GM12891 (cell line): ENCODE measurements around the gene SPATS2.

Experiments
- POLR2A ChIP-seq: IDR thresholded peaks from 2 replicates; pipeline ENCODE4 v1.6.1; 2011; ENCODE audit warnings: low read depth, low read length, control low read depth
- POLR2AphosphoS5 ChIP-seq: IDR thresholded peaks from 2 replicates; pipeline ENCODE4 v1.6.1; 2011; ENCODE audit warnings: low read depth, low read length, control low read depth

DNA sequence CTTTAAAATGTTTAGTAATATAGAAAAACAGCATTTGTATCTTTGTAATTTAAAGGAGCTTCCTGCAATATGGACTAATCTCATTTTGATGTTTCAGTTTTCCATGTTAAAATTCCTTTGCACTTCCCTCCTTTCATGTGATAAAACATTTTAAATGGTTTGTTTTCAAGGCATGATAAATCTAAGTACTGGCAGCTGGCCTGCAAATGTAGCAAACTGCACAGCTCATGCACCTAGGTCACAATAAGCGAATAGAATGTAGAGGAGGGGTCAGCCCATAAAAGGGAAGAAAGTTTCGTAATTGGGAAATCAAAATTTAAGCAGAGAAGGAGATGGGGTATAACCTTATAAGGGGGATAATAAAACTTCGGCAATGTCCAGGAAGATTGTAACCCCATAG, 91.6 kb downstream of the SPATS2 start:
- TF ChIP-seq POLR2AphosphoS5: no peak
- TF ChIP-seq POLR2A: no peak
